RWPE2 (cell line): Measurements from ENCODE around the gene CA5B.
"Not testable (repeated sequence)": the region's sequence is repeated elsewhere in the genome, so short reads cannot be mapped to it uniquely, and the experiment has no call there.

Experiments
- ATAC-seq: fragments of 200-7000 bp; cut with Tn5 transposase; 3 replicates; pipeline ENCODE4 v1.9.1; 2021; ENCODE audit warnings: low read depth
- DNase-seq: peaks from one replicate; pipeline ENCODE4 v3.0.0-alpha.2; 2020; ENCODE audit warnings: low spot score
- H3K27ac ChIP-seq: fragments of 450-650 bp; 2 replicates; pipeline ENCODE4 v1.5.1; 2017; ENCODE audit warnings: mild to moderate bottlenecking; ENCODE audit not compliant: poor library complexity, severe bottlenecking
- H3K27me3 ChIP-seq: fragments of 250-450 bp; sonication (Bioruptor Pico); 2 replicates; pipeline ENCODE4 v1.5.1; 2021; ENCODE audit warnings: mild to moderate bottlenecking, moderate library complexity; ENCODE audit not compliant: insufficient read depth, poor library complexity, severe bottlenecking
- H3K36me3 ChIP-seq: fragments of 250-450 bp; sonication (Bioruptor Pico); 2 replicates; pipeline ENCODE4 v1.5.1; 2020; ENCODE audit warnings: low read depth, mild to moderate bottlenecking, moderate library complexity
- H3K4me1 ChIP-seq: fragments of 250-450 bp; sonication (Bioruptor Pico); 2 replicates; pipeline ENCODE4 v1.5.1; 2021; ENCODE audit warnings: mild to moderate bottlenecking, moderate library complexity; ENCODE audit not compliant: insufficient read depth, poor library complexity, severe bottlenecking
- H3K4me3 ChIP-seq: fragments of 250-450 bp; sonication (Bioruptor Pico); 2 replicates; pipeline ENCODE4 v1.5.1; 2021; ENCODE audit warnings: mild to moderate bottlenecking, moderate library complexity; ENCODE audit not compliant: severe bottlenecking
- H3K9me3 ChIP-seq: fragments of 250-450 bp; sonication (Bioruptor Pico); 2 replicates; pipeline ENCODE4 v1.5.1; 2021; ENCODE audit warnings: mild to moderate bottlenecking, moderate library complexity; ENCODE audit not compliant: severe bottlenecking
- TF ChIP-seq, protein P1 (sequence below): fragments of 450-650 bp; IDR thresholded peaks from one replicate; pipeline ENCODE4 v1.5.1; 2017; ENCODE audit warnings: mild to moderate bottlenecking, moderate library complexity; ENCODE audit not compliant: poor library complexity, severe bottlenecking

Gene CA5B, protein sequence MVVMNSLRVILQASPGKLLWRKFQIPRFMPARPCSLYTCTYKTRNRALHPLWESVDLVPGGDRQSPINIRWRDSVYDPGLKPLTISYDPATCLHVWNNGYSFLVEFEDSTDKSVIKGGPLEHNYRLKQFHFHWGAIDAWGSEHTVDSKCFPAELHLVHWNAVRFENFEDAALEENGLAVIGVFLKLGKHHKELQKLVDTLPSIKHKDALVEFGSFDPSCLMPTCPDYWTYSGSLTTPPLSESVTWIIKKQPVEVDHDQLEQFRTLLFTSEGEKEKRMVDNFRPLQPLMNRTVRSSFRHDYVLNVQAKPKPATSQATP

GRCh38 chrX:15737959-15738902 lies at the start of gene CA5B:
Gene CA5B (plus strand): TSS chrX:15738270. CDS start chrX:15750024, 11,754 bp downstream.
- TF ChIP-seq, protein P1, sequence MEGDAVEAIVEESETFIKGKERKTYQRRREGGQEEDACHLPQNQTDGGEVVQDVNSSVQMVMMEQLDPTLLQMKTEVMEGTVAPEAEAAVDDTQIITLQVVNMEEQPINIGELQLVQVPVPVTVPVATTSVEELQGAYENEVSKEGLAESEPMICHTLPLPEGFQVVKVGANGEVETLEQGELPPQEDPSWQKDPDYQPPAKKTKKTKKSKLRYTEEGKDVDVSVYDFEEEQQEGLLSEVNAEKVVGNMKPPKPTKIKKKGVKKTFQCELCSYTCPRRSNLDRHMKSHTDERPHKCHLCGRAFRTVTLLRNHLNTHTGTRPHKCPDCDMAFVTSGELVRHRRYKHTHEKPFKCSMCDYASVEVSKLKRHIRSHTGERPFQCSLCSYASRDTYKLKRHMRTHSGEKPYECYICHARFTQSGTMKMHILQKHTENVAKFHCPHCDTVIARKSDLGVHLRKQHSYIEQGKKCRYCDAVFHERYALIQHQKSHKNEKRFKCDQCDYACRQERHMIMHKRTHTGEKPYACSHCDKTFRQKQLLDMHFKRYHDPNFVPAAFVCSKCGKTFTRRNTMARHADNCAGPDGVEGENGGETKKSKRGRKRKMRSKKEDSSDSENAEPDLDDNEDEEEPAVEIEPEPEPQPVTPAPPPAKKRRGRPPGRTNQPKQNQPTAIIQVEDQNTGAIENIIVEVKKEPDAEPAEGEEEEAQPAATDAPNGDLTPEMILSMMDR, result no peak
- H3K27me3 ChIP-seq, result no peaks in the 10 kb centered on the region
- no peaks in the 10 kb centered on the region for H3K36me3 ChIP-seq
- H3K4me3 ChIP-seq, result peak within 1 kb of the TSS; percentile 43
- peaks cover 7% of the 10 kb centered on the region for H3K4me1 ChIP-seq
- no peak within 1 kb of the TSS for H3K27ac ChIP-seq
- no peaks in the 10 kb centered on the region for H3K9me3 ChIP-seq
- DNase-seq (peak; percentile 86), ATAC-seq (peak; percentile 90)

- no peaks in the 10 kb centered on the region for H3K4me1 ChIP-seq
- no peaks in the 10 kb centered on the region; the same call in 1 of the 2 replicates for H3K36me3 ChIP-seq
- DNase-seq, result no peak
- no peaks in the 10 kb centered on the region for H3K9me3 ChIP-seq
- H3K27ac ChIP-seq, result no peak overlapping the region
- ATAC-seq, result no peak
- H3K27me3 ChIP-seq, result no peaks in the 10 kb centered on the region
- H3K4me3 ChIP-seq, result no peak overlapping the region
- TF ChIP-seq, protein P1, result no peak
Observed at GRCh38 chrX:15694941-15695451, 43.1 kb upstream of the CA5B start.

- Histone ChIP-seq H3K4me1 (no peaks in the 10 kb centered on the region), H3K4me3 (no peak overlapping the region), H3K27me3 (no peaks in the 10 kb centered on the region), H3K36me3 (no peaks in the 10 kb centered on the region; the same call in 1 of the 2 replicates), H3K27ac (no peak overlapping the region), H3K9me3 (no peaks in the 10 kb centered on the region)
- DNase-seq (no peak), ATAC-seq (no peak)
- TF ChIP-seq, protein P1, result no peak
Observed at GRCh38 chrX:15696516-15696915, 41.6 kb upstream of the CA5B start.

DNA sequence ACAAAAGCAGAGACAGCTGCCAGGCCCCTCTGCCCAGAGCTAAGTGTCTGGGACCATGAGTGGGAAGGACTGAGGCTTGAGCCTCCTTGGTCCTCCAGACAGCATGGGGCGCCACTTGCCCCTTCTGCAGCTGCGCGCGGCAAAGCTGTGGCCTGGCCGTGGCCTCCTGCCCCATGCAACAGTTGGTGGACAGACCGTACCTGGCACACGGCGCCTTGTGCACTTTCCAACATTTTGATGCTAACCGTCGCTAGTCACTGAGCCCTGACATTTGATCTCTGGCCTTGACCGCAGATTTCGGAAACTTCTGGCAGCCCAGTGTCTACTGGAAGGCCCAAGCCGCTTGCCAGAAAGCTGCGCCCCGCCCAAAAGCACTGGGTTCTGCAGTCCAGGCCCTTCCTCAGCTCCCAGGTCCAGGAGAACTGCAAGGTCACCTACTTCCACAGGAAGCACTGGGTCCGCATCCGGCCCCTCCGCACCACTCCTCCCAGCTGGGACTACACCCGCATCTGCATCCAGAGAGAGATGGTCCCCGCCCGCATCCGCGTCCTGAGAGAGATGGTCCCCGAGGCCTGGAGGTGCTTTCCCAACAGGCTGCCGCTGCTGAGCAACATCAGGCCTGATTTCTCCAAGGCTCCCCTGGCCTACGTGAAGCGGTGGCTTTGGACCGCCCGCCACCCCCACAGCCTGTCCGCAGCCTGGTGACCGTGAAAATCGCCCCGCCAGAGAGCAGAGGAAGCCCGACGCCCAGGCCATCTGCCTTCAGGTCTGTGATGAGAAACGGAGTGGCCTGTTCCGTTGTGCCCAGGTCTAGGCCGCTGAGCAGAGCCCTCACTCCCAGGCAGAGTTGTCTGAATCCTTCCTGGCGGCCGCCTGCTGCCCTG lies 35.3 kb upstream of the CA5B start:
- ATAC-seq, result no peak
- Histone ChIP-seq H3K4me3 (no peak overlapping the region), H3K9me3 (no peaks in the 10 kb centered on the region), H3K27ac (no peak overlapping the region), H3K4me1 (no peaks in the 10 kb centered on the region), H3K27me3 (no peaks in the 10 kb centered on the region), H3K36me3 (no peaks in the 10 kb centered on the region; the same call in 1 of the 2 replicates)
- TF ChIP-seq, protein P1, result no peak
- DNase-seq, result no peak

GRCh38 chrX:15703809-15704208 lies 34.3 kb upstream of the CA5B start:
- not testable (repeated sequence) for H3K4me1 ChIP-seq, ATAC-seq, H3K9me3 ChIP-seq

DNA sequence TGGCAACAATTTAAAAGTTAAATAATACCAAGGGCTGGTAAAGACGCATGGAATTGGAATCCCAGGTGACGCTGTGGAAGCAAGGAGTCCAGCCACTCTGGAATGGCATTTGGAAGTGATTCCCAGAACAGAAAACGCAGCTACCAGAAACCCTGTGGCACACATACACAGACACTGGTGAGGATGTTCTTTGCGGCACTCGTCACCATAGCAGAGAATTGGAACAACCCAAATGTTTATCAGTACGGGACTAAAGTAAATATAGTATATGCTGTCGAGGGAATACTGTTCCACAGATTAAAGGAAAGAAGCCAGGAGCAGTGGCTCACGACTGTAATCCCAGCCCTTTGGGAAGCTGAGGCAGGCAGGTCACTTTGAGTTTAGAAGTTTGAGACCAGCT lies 33.8 kb upstream of the CA5B start:
- H3K27me3 ChIP-seq, H3K36me3 ChIP-seq, H3K27ac ChIP-seq, H3K4me3 ChIP-seq, ATAC-seq, H3K4me1 ChIP-seq, DNase-seq, H3K9me3 ChIP-seq: not testable (repeated sequence)

More at GRCh38 chrX:15703809-15704208, 34.3 kb upstream of the CA5B start:
- not testable (repeated sequence) for H3K36me3 ChIP-seq, DNase-seq, H3K27ac ChIP-seq, H3K4me3 ChIP-seq, H3K27me3 ChIP-seq
